H1 (cell line): ENCODE measurements around the gene RAN. TPM values are rescaled to one million over a fixed set of nuclear protein-coding genes. Genes with fewer than 3 reads are reported as not detected.

Source experiments
- CREB1 ChIP-seq: IDR thresholded peaks from 2 replicates; pipeline ENCODE4 v1.6.1; 2012; ENCODE audit warnings: inconsistent platforms
- GABPA ChIP-seq: IDR thresholded peaks from 2 replicates; pipeline ENCODE4 v1.6.1; 2011; ENCODE audit warnings: mild to moderate bottlenecking, low read length, moderate library complexity, borderline replicate concordance; ENCODE audit not compliant: insufficient read depth
- SAP30 ChIP-seq: fragments of 300-600 bp; sonication (generic); IDR thresholded peaks from 2 replicates; pipeline ENCODE4 v1.7.1; 2012; ENCODE audit warnings: low read length, moderate library complexity, mild to moderate bottlenecking, inconsistent platforms; ENCODE audit not compliant: insufficient read depth, insufficient replicate concordance
- polyA plus RNA-seq, 7 experiments: library from polyadenylated mRNA; depleted of rRNA in 3 of 7; stranded (reverse) in 5 of 7; unstranded in 2 of 7; fragments of >200 nt in 5 of 7; fragments of 200-250 nt in 2 of 7; gene quantifications; 1 replicate in 5 of 7; 2 replicates in 1 of 7; 4 replicates in 1 of 7; pipeline versions ENCODE4 v1.2.1 to v1.2.3, GENCODE V29; 2011 to 2013; ENCODE audit warnings: missing spikeins in 2 of 7, mixed read lengths in 2 of 7
- total RNA-seq: library from RNA; stranded (reverse); fragmentation: NEBNext Ultra II Directional; extraction: Animal tissue kit (Norgen Biotek cat#: 25700); gene quantifications from 2 replicates; pipeline ENCODE4 v1.2.1, GENCODE V29; 2021

RAN gene
- total and polyA plus RNA-seq, 2 of the 8 experiments (the other 6 are each of a cell fraction or from before 2014, with no cell fraction given): 2,064 to 2,203 TPM

DNA sequence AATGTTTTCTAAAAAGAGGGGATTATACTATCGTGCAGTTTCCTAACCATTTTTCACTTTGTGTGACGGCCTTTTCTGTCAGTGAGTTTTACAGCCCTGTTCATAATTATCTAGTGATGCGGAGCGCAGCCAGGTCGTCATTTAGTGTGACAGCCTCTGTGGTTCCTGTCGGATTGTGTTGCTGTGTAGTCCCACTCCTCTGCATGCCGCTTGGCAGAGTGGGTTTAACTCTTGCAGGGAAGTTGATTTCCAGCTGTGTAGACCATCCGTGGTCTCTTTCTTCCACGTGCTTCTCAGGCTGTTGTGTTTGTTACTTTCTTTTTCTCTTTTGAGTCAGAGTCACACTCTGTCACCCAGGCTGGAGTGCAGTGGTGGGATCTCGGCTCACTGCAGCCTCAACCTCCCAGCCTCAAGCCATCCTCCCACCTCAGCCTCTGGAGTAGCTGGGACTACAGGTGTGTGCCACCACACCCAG, 8.6 kb downstream of the RAN start (continued):
- no peak for TF ChIP-seq GABPA
- TF ChIP-seq SAP30: no peak
- TF ChIP-seq CREB1: no peak
- TF ChIP-seq, all 59 proteins: peak for 0
